ENCODE results near the gene CDC42EP3.

DNA sequence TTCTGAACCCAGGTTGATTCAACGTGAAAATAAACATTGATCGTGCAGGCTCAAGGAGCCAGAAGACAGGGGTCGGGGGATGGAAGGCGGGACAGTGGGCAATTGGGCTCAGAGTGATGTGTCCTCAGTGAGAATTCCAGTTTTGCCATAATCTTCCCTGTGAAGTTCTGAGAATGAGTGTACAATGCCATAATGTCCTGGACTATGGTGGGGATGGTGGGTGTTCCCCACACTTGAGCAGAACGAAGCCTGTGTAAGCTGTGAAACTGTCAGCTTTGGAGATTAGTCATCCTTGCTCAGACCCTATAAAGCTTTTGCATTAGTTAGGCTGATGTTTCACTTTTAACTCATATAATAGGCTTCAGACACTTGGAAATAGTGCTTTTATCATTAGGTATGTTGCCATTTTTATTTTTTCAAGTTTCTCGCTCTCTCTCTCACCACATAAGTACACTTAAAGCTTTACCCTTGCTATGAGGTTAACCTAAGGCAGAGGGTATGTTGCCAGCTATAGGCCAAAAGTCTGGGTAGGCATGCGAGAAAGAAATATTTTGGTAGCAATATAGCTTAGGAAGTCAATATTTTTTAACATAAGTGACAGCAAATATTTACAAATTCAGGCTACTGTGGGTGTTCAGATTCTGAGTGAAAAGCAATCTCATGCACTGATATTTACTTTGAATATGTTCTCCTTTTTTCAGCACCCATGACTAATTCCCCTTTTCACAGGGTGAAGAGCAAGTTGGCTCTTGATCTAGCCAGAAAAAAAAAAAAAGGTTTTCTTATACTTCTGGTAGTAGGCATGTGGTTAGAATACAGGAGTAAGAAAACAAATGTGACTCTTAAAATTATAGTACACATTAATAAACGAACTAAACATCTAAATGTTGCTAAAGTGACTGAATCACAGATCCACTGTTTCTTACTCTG, 47.2 kb downstream of the CDC42EP3 start:
- TF ChIP-seq, protein P1, sequence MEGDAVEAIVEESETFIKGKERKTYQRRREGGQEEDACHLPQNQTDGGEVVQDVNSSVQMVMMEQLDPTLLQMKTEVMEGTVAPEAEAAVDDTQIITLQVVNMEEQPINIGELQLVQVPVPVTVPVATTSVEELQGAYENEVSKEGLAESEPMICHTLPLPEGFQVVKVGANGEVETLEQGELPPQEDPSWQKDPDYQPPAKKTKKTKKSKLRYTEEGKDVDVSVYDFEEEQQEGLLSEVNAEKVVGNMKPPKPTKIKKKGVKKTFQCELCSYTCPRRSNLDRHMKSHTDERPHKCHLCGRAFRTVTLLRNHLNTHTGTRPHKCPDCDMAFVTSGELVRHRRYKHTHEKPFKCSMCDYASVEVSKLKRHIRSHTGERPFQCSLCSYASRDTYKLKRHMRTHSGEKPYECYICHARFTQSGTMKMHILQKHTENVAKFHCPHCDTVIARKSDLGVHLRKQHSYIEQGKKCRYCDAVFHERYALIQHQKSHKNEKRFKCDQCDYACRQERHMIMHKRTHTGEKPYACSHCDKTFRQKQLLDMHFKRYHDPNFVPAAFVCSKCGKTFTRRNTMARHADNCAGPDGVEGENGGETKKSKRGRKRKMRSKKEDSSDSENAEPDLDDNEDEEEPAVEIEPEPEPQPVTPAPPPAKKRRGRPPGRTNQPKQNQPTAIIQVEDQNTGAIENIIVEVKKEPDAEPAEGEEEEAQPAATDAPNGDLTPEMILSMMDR (IDR thresholded peaks at IDR 0.05): no peak
- TF ChIP-seq POLR2A (IDR thresholded peaks at IDR 0.05): no peak

Measured in esophagus squamous epithelium (tissue), 4 donors.